H54 (cell line): ENCODE measurements around the gene ORC3.

Source experiments
- DNase-seq: peaks from one replicate; pipeline ENCODE4 v3.0.0; 2011; ENCODE audit warnings: low spot score, mixed read lengths; ENCODE audit not compliant: insufficient read length
- FAIRE-seq: peaks from 3 replicates; lab custom pipeline; 2011; peaks lifted over from hg19 to GRCh38; lab: Jason Lieb, UNC
- POLR2A ChIP-seq: IDR thresholded peaks from 2 replicates; pipeline ENCODE4 v1.6.1; 2011; ENCODE audit warnings: low read depth, mild to moderate bottlenecking, low read length

Gene ORC3

GRCh38 chr6:87660226-87660911 is 70.4 kb downstream of the ORC3 start:
- peak; percentile 26 for DNase-seq
- peak; percentile 98 for FAIRE-seq
- TF ChIP-seq POLR2A = no peak

- no peak for DNase-seq
- peak; percentile 27 for FAIRE-seq
- no peak for TF ChIP-seq POLR2A
Observed at GRCh38 chr6:87661016-87661415, 71.1 kb downstream of the ORC3 start.

GRCh38 chr6:87661503-87661902 is 71.6 kb downstream of the ORC3 start:
- no peak for TF ChIP-seq POLR2A
- FAIRE-seq (no peak), DNase-seq (no peak)

DNA sequence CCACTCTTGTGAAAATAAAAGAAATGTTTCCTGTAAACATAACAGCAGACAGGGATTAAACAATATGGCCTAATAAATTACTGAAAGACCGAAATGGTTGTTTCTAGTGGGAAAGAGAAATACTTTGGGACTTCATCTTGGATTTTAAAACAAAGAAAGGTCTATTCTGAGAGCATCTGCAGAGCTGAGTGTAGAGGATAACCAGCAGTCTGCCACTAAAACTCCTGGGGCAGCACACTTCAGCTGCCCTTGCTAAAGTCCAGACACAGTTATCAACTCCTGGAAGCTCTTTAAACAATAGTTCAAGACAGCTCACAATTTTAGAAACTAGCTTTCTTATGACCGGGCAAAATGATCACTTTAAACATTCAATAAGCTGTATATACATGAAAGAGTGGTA is 73.5 kb downstream of the ORC3 start:
- no peak for TF ChIP-seq POLR2A
- FAIRE-seq = no peak
- no peak for DNase-seq

DNA sequence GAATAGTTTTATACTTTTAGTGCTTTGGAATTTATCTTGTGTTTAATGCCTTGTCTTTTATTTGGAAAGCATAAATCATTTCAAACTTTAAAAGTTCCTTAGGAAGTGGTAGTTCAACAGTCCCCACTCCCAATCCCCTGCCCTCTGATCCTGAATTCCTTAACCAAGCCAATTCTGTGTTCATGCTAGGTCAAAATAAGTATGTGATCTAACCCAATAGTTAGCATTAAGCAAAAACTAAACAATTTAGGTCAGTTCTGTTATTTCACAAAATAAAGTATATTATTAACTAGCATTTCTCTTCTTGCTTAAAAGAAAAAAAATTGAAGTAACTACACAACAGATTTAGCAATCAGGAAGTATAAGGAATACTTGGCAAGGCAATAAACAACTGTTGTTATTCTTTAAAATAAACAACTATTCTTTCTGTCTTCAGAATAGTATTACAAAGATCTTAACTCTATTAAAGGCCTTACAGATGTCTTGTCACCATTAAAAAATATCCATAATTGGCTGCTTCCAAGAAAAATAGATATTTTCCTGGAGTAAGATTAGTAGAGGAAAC is 75.1 kb downstream of the ORC3 start:
- no peak for DNase-seq
- FAIRE-seq = no peak
- TF ChIP-seq POLR2A = no peak

DNA sequence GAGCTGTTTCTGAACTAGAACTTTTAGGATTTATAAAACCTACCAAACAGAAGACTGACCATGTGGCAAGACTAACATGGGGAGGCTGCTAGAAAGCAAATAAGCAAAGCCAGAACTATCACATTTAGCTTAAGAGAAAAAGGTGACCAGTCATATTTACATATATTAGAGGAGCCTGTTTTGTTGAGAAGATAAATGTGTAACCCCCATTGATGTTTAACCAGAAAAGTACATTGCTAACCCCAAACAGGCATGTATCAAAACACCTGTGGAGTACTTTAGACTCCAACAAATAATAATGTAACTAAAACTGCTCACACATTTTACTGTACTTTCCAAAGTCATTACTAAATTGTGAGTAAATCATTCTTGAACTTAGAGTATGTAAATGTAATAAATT is 77.1 kb downstream of the ORC3 start:
- DNase-seq = no peak
- peak; percentile 38 for FAIRE-seq

DNA sequence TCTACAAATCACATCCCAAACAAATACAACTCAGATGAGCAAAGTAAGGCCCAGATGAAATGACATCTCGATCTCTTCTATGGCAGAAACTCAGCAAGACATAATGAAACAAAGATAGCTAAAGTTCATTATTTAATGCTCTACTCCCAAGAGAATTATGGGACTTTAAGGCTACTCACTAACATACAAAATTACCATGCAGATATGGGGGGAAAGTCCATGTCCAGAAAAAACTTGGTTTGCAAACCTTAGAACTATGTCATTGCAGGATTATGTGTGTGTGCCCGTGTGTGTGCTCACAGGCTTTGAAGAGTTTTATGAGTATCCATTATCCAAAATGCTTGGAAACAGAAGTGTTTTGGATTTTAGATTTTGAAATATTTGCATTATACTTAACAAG is 78.1 kb downstream of the ORC3 start:
- TF ChIP-seq POLR2A = no peak
- FAIRE-seq = no peak
- no peak for DNase-seq

More for the DNA sequence above, 77.1 kb downstream of the ORC3 start:
- no peak for TF ChIP-seq POLR2A

DNA sequence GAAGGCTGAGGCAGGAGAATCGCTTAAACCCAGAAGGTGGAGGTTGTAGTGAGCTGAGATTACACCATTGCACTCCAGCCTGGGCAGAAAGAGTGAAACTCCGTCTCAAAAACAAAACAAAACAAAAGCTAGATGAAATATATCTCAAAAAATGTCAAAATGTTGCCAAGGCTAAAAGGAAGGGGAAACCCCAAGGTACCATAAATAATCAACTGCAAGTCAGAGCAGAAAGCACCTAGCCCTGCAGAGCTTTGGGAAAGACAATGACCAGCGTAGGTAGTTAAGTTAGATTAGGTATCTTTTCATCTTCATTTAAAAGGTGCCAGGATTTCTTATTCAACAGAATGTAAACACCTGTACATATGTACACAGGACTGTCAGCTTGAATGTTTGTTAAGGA is 79.1 kb downstream of the ORC3 start:
- DNase-seq = no peak
- no peak for FAIRE-seq
- TF ChIP-seq POLR2A = no peak

DNA sequence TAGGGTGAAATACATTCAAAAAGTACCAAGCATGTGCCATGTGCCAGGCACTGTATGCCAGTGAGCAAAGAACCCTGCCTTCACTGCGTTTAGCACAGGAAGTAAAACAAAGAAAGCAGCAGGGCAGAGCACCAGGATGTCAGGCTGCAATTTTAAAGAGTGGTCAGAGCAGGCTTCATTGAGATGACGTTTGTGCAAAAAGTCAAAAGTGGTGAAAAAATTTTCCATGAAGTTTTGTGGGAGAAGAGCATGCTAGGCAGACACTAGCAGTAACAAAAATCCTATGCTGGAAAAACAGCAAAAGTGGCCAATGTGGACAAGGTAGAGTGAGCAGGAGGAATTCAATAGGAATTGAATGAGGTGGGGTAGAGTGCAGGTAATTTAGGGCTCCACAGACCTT is 80.8 kb downstream of the ORC3 start:
- no peak for TF ChIP-seq POLR2A
- peak; percentile 43 for FAIRE-seq
- DNase-seq = no peak

DNA sequence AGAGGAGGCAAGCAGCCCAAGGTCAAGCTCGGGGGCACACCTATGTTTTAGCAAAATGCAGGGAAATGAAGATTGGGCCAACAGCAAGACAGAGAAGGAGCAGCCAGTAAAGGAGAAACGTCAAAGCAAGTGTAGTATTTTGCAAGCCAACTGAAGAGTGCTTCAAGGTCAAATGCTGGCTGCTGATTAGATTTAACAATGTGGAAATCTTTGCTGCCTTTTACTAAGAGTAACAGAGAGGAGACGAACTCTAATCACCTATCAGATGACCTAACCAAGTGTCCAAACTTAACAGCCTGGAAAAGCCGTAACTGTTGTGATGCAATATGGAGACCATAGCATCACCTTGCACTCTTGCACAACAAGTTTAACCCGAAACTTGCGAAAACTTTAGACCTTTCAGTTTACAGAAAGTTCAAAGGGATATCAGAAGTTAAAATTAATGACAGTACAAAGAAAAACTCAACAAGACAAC is 81.7 kb downstream of the ORC3 start:
- DNase-seq (no peak), FAIRE-seq (peak; percentile 27)
- no peak for TF ChIP-seq POLR2A

DNA sequence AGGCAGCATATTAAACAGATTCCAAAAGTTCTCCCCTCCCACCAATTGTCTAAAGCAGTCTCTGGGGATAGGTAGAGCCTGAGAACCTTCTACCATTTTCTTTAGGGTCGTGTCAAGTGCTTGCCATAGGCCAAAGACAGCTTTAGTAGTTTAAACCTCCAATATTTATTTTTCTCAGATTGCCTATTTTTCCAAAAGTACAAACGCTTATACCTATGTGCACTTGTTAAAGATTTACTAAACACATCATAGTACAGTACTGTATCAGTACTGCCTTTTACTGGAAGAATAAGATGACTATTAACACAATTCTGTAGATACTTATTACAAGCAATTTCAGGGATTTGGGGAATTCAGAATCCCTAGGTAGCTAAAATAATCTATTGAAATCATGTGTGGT is 82.7 kb downstream of the ORC3 start:
- DNase-seq = no peak
- no peak for FAIRE-seq
- no peak for TF ChIP-seq POLR2A

DNA sequence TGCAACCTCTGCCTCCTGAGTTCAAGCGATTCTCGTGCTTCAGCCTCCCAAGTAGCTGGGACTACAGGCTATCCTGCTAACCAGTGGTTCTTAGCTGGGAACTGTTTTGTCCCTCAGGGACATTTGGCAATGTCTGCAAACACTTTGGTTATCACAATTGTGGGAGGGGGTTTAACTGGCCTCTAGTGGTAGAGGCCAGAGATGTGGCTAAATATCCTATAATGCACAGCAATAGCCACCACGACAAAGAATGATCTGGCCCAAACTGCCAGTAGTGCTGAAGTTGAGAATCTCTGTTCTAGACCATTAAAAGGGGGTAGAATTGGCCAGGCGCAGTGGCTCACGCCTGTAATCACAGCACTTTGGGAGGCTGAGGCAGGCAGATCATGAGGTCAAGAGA is 83.3 kb downstream of the ORC3 start:
- FAIRE-seq (no peak), DNase-seq (no peak)
- no peak for TF ChIP-seq POLR2A

GRCh38 chr6:87674290-87674689 is 84.4 kb downstream of the ORC3 start:
- TF ChIP-seq POLR2A = no peak
- no peak for FAIRE-seq
- DNase-seq = no peak

GRCh38 chr6:87675004-87675681 is 85.2 kb downstream of the ORC3 start:
- no peak for TF ChIP-seq POLR2A
- FAIRE-seq (no peak), DNase-seq (no peak)
